PC-3 (cell line): ENCODE data around the gene MACROH2A2. TPM values are rescaled to one million over a fixed set of nuclear protein-coding genes. Genes with fewer than 3 reads are reported as not detected.
"Not testable (repeated sequence)": the region's sequence is repeated elsewhere in the genome, so short reads cannot be mapped to it uniquely, and the experiment has no call there.

Experiments used
- ATAC-seq: fragments of 200-7000 bp; cut with Tn5 transposase; 2 replicates; pipeline ENCODE4 v1.9.1; 2020; ENCODE audit warnings: mild to moderate bottlenecking, moderate library complexity
- BruUV-seq: library from RNA; stranded (reverse); fragments of 400-500 nt; replicated peaks from 2 replicates; lab custom pipeline; 2021; lab: Mats Ljungman, UMichigan
- CTCF ChIA-PET: fragments of 300-600 bp; sonication (Branson Sonifier 250); formaldehyde crosslinking; loops from one replicate; lab custom pipeline; 2022; ENCODE audit warnings: antibody characterized with exemption; lab: Charles Lee
- POLR2A ChIA-PET: fragments of 300-600 bp; sonication (Branson Sonifier 250); formaldehyde crosslinking; loops from one replicate; lab custom pipeline; 2022; ENCODE audit warnings: antibody characterized with exemption; ENCODE audit not compliant: unreplicated experiment; lab: Charles Lee
- DNase-seq: peaks from one replicate; pipeline ENCODE4 v3.0.0-alpha.2; 2015
- H2AFZ ChIP-seq: fragments of 300-600 bp; sonication (generic); 2 replicates; pipeline ENCODE4 v1.6.0; 2016; ENCODE audit warnings: antibody characterized with exemption, low read length
- H3F3A ChIP-seq: fragments of 300-600 bp; sonication (generic); one replicate; pipeline ENCODE4 v1.6.0; 2017; ENCODE audit warnings: antibody characterized with exemption, low read length, control low read depth, mild to moderate bottlenecking; ENCODE audit not compliant: unreplicated experiment
- H3K27ac ChIP-seq: fragments of 300-600 bp; sonication (generic); 2 replicates; pipeline ENCODE4 v1.5.1; 2016; ENCODE audit warnings: mild to moderate bottlenecking, low read length
- H3K27me3 ChIP-seq: fragments of 300-600 bp; sonication (generic); 2 replicates; pipeline ENCODE4 v1.6.1; 2016; ENCODE audit warnings: low read length, mixed read lengths
- H3K36me3 ChIP-seq: fragments of 300-600 bp; sonication (generic); 2 replicates; pipeline ENCODE4 v1.6.1; 2016; ENCODE audit warnings: low read depth, mixed run types, low read length, mixed read lengths
- H3K4me1 ChIP-seq: fragments of 300-600 bp; sonication (generic); 2 replicates; pipeline ENCODE4 v1.5.1; 2016; ENCODE audit warnings: low read length; ENCODE audit not compliant: insufficient read depth
- H3K4me2 ChIP-seq: fragments of 300-600 bp; sonication (generic); 2 replicates; pipeline ENCODE4 v1.6.0; 2016; ENCODE audit warnings: low read length
- H3K4me3 ChIP-seq: fragments of 300-600 bp; sonication (generic); 2 replicates; pipeline ENCODE4 v1.5.1; 2016; ENCODE audit warnings: mild to moderate bottlenecking, low read length, mixed read lengths
- H3K79me2 ChIP-seq: fragments of 300-600 bp; sonication (generic); 2 replicates; pipeline ENCODE4 v1.6.1; 2017; ENCODE audit warnings: low read length, mixed read lengths
- H3K9ac ChIP-seq: fragments of 300-600 bp; sonication (generic); 2 replicates; pipeline ENCODE4 v1.6.0; 2016; ENCODE audit warnings: mild to moderate bottlenecking, low read length
- H3K9me2 ChIP-seq: fragments of 300-600 bp; sonication (generic); replicated peaks from 2 replicates; pipeline ENCODE4 v1.6.1; 2016; ENCODE audit warnings: mixed run types, low read length, mixed read lengths
- H3K9me3 ChIP-seq: fragments of 300-600 bp; sonication (generic); 2 replicates; pipeline ENCODE4 v1.6.1; 2016; ENCODE audit warnings: low read length, mixed read lengths
- H4K20me1 ChIP-seq: fragments of 300-600 bp; sonication (generic); 2 replicates; pipeline ENCODE4 v1.6.1; 2016; ENCODE audit warnings: low read length, mixed read lengths
- CTCF ChIP-seq: fragments of 300-600 bp; sonication (generic); conservative IDR thresholded peaks from 2 replicates; pipeline ENCODE4 v1.5.1; 2017; ENCODE audit warnings: antibody characterized with exemption, low read depth, mild to moderate bottlenecking, low read length
- EZH2 ChIP-seq: fragments of 300-600 bp; sonication (generic); IDR thresholded peaks from one replicate; pipeline ENCODE4 v1.6.1; 2017; ENCODE audit warnings: antibody characterized with exemption, mild to moderate bottlenecking, low read length; ENCODE audit not compliant: unreplicated experiment
- EZH2phosphoT487 ChIP-seq: fragments of 300-600 bp; sonication (generic); IDR thresholded peaks from 2 replicates; pipeline ENCODE4 v1.6.1; 2018; ENCODE audit warnings: mild to moderate bottlenecking, antibody characterized with exemption, low read length, borderline replicate concordance
- intact Hi-C: fragments of 100-400 bp; cut with micrococcal nuclease; formaldehyde crosslinking; loops from 2 replicates; pipeline ENCODE4 v1.9.0; 2023
- total RNA-seq: library from RNA; depleted of rRNA; stranded (reverse); fragments of >200 nt; gene quantifications from 2 replicates; pipeline ENCODE4 v1.2.3, GENCODE V29; 2014

Gene MACROH2A2
- total RNA-seq, 1 experiment from 2014 or later: 86.7 TPM

DNA sequence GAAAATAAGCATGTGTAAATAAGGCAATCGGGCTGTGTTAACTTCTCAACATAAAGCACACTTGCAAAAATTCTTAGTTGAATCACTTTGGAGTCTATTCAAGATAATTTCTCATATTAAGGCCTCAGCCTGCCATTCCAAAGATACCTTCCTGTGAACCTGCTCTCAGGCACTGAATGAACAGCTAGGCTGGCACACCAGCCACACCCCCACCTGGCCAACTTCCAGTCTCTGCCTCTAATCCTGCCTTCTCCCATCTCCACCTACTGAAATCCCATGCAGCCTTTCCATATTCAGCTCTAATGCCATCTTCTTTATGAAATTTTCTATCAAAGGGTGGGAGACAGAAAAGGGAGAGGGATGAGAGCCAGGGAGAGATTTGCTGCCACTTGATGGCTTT, 17.1 kb upstream of the MACROH2A2 start:
- H3K4me2 ChIP-seq: no peak overlapping the region
- no peaks in the 10 kb centered on the region; the same call in 1 of the 2 replicates for H3K9me2 ChIP-seq
- H3K36me3 ChIP-seq: no peaks in the 10 kb centered on the region
- H3K79me2 ChIP-seq: no peaks in the 10 kb centered on the region
- H3K27me3 ChIP-seq: peaks cover 42% of the 10 kb centered on the region
- no peak overlapping the region for H3K27ac ChIP-seq
- no peak overlapping the region for H2AFZ ChIP-seq
- DNase-seq: peak; percentile 44
- no peaks in the 10 kb centered on the region for H3F3A ChIP-seq
- intact Hi-C loops: no loop called here
- no peak overlapping the region for H3K4me3 ChIP-seq
- H3K4me1 ChIP-seq: no peaks in the 10 kb centered on the region
- TF ChIP-seq EZH2phosphoT487 (no peak), CTCF (no peak), EZH2 (no peak)
- ChIA-PET CTCF (no interaction called here), POLR2A (no interaction called here)
- no TSS peak for BruUV-seq
- H4K20me1 ChIP-seq: no peaks in the 10 kb centered on the region
- ATAC-seq: peak; percentile 33; the same call in 1 of the 2 replicates
- no peak overlapping the region for H3K9ac ChIP-seq
- peaks cover 16% of the 10 kb centered on the region for H3K9me3 ChIP-seq

- Histone ChIP-seq H3K9ac (no peak overlapping the region), H4K20me1 (no peaks in the 10 kb centered on the region), H3F3A (no peaks in the 10 kb centered on the region), H3K4me3 (no peak overlapping the region), H3K4me1 (no peaks in the 10 kb centered on the region), H3K27me3 (peaks cover 26% of the 10 kb centered on the region), H3K36me3 (no peaks in the 10 kb centered on the region), H2AFZ (no peak overlapping the region), H3K79me2 (no peaks in the 10 kb centered on the region), H3K27ac (no peak overlapping the region), H3K9me3 (peaks cover 17% of the 10 kb centered on the region), H3K4me2 (no peak overlapping the region), H3K9me2 (no peaks in the 10 kb centered on the region)
- ChIA-PET CTCF (no interaction called here), POLR2A (no interaction called here)
- DNase-seq: no peak
- no peak for TF ChIP-seq EZH2phosphoT487
- no peak for TF ChIP-seq CTCF
- no peak for TF ChIP-seq EZH2
- intact Hi-C loops: no loop called here
- BruUV-seq: no TSS peak
- ATAC-seq: no peak
Measured at GRCh38 chr10:70038923-70039322, 13.7 kb upstream of the MACROH2A2 start.

DNA sequence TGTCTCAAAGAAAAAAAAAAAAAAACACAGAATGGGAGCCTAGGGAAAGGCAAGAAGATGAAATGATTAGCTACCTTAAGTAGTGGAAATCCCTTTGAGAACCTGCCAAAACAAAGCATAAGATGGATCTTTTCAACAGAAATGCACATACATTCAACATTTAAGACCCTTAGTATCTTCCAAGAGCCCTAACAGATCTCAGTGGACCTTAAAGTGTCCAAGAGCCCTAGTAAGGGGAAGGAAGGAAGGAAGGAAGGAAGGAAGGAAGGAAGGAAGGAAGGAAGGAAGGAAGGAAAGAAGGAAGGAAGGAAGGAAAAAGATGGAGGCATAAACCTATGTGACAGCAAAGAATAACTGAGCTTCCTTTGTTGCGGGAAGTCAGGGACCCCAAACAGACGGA, 11.6 kb upstream of the MACROH2A2 start:
- DNase-seq (no peak), ATAC-seq (no peak)
- no peak overlapping the region for H3K9ac ChIP-seq
- no peaks in the 10 kb centered on the region for H3K36me3 ChIP-seq
- POLR2A ChIA-PET: no interaction called here
- peaks cover 5% of the 10 kb centered on the region; the same call in 1 of the 2 replicates for H3K27me3 ChIP-seq
- no peaks in the 10 kb centered on the region for H3K9me2 ChIP-seq
- CTCF ChIA-PET: no interaction called here
- intact Hi-C loops: no loop called here
- no peak overlapping the region for H3K4me3 ChIP-seq
- no peak overlapping the region for H3K27ac ChIP-seq
- no peaks in the 10 kb centered on the region for H3F3A ChIP-seq
- TF ChIP-seq EZH2 (no peak), CTCF (no peak), EZH2phosphoT487 (no peak)
- H3K4me1 ChIP-seq: no peaks in the 10 kb centered on the region
- H3K4me2 ChIP-seq: no peak overlapping the region
- no TSS peak for BruUV-seq
- H3K79me2 ChIP-seq: no peaks in the 10 kb centered on the region
- no peaks in the 10 kb centered on the region for H4K20me1 ChIP-seq
- H3K9me3 ChIP-seq: peaks cover 17% of the 10 kb centered on the region
- H2AFZ ChIP-seq: no peak overlapping the region

GRCh38 chr10:70041739-70042138, 10.9 kb upstream of the MACROH2A2 start:
- H4K20me1 ChIP-seq, H3K9ac ChIP-seq, ATAC-seq, H3K79me2 ChIP-seq, POLR2A ChIA-PET, H3F3A ChIP-seq, H3K27me3 ChIP-seq, intact Hi-C loops, H3K36me3 ChIP-seq, H3K27ac ChIP-seq, CTCF ChIA-PET, BruUV-seq, DNase-seq, H2AFZ ChIP-seq, H3K4me2 ChIP-seq, H3K4me3 ChIP-seq, H3K4me1 ChIP-seq, H3K9me2 ChIP-seq: not testable (repeated sequence)
- peaks cover 17% of the 10 kb centered on the region for H3K9me3 ChIP-seq
